Bronchial epithelial cell (primary cell): Measurements from ENCODE around the gene NOL4L. TPM values are rescaled to one million over a fixed set of nuclear protein-coding genes. Genes with fewer than 3 reads are reported as not detected.
"Not testable (repeated sequence)": the region's sequence is repeated elsewhere in the genome, so short reads cannot be mapped to it uniquely, and the experiment has no call there.

Experiments
- DNase-seq: peaks from one replicate; pipeline ENCODE4 v3.0.0-alpha.2; 2010; ENCODE audit warnings: low read depth
- FAIRE-seq: peaks from 2 replicates; lab custom pipeline; 2011; peaks lifted over from hg19 to GRCh38; lab: Jason Lieb, UNC
- H3K27me3 ChIP-seq: 2 replicates; pipeline ENCODE4 v1.5.1; 2011; ENCODE audit warnings: low read length; ENCODE audit not compliant: control insufficient read depth, insufficient read depth
- H3K36me3 ChIP-seq: 2 replicates; pipeline ENCODE4 v1.5.1; 2011; ENCODE audit warnings: low read length; ENCODE audit not compliant: control insufficient read depth, insufficient read depth
- H3K4me3 ChIP-seq: 2 replicates; pipeline ENCODE4 v1.5.1; 2011; ENCODE audit warnings: mild to moderate bottlenecking, low read depth, low read length, control low read depth
- total RNA-seq: library from RNA; depleted of rRNA; stranded (reverse); fragments of >200 nt; gene quantifications from 2 replicates; pipeline ENCODE4 v1.2.1, GENCODE V29; 2014
- TF ChIP-seq, protein P1 (sequence below): IDR thresholded peaks from 2 replicates; pipeline ENCODE4 v1.5.1; 2011; ENCODE audit warnings: mild to moderate bottlenecking, moderate library complexity, low read length, control low read depth, inconsistent platforms; ENCODE audit not compliant: insufficient read depth, severe bottlenecking

Gene NOL4L
- total RNA-seq, 1 donor from 2014 or later: 1.8 TPM

DNA sequence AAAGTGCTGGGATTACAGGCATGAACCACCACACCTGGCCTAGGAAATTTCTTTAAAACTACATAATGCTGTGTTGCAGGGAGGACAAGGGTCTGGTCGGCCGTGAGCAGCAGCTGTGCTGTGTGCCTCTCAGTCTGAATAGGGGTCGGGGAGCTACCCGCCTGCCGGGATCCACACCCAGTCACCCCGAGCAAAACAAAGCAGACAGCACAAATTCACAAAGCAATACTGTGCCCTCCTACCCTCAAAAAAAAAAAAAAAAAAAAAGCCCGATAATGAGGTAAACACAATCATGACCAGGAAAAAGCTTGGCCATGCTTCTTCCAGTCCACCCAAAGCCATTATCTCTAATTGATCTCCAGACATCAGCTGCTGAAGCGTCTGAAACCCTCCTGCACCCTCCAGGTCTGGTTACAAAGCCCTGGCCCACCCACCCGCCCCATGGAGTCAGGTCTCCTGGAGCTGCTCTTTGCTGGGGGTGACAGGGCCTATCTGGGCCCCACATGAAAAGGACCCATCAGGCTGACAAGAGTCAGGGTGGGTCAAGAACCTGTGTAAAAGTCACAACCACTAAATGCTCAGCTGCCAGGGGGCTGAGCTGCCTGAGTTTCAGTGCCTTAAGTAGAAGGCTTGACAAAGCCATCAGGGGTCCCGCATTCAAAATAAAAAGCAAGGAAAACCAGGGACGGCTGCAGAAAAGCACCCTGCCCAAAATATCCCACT, 88.2 kb downstream of the NOL4L start:
- FAIRE-seq (no peak), DNase-seq (no peak)
- no peaks in the 10 kb centered on the region for H3K36me3 ChIP-seq
- H3K27me3 ChIP-seq: no peaks in the 10 kb centered on the region
- TF ChIP-seq, protein P1, sequence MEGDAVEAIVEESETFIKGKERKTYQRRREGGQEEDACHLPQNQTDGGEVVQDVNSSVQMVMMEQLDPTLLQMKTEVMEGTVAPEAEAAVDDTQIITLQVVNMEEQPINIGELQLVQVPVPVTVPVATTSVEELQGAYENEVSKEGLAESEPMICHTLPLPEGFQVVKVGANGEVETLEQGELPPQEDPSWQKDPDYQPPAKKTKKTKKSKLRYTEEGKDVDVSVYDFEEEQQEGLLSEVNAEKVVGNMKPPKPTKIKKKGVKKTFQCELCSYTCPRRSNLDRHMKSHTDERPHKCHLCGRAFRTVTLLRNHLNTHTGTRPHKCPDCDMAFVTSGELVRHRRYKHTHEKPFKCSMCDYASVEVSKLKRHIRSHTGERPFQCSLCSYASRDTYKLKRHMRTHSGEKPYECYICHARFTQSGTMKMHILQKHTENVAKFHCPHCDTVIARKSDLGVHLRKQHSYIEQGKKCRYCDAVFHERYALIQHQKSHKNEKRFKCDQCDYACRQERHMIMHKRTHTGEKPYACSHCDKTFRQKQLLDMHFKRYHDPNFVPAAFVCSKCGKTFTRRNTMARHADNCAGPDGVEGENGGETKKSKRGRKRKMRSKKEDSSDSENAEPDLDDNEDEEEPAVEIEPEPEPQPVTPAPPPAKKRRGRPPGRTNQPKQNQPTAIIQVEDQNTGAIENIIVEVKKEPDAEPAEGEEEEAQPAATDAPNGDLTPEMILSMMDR: no peak
- H3K4me3 ChIP-seq: no peak overlapping the region

DNA sequence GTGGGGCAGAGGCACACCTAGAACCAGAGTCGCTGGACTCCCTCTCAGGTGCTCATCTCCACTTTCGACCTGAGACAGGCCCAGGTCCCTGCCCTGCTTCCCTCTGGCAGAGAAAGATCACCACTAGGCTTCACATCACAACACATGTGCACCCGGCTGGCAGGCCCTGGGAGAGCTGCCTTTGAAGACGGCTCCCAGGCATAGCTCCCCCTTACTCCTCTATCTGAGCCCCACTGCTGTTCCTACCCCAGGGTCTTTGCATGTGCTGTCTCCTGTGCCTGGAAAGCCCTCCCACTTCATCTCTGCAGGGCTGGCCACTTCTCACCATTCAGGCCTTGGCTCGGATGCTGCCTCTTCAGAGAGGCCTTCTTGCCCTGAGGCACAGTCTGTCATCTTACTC, 89.2 kb downstream of the NOL4L start:
- no peaks in the 10 kb centered on the region for H3K36me3 ChIP-seq
- FAIRE-seq: no peak
- no peaks in the 10 kb centered on the region for H3K27me3 ChIP-seq
- no peak overlapping the region for H3K4me3 ChIP-seq
- TF ChIP-seq, protein P1: no peak
- DNase-seq: no peak

DNA sequence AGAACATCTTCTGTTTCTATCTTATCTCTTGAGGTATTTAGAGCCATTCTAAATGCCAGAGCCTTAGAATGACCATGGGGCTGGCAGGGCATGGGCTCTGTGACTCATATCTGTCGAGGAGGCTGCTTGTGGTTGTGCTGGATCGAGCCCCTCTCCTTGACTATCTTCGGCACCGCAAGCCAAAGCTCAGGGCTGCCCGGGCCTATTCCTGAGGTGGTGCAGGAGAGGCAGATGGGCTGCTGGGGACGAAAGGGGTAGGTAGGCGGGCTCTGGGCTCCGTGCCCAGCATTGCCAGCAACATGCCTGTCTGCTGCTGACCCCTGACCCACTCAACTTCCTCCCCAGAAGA, 89.9 kb downstream of the NOL4L start:
- H3K36me3 ChIP-seq: no peaks in the 10 kb centered on the region
- FAIRE-seq: no peak
- TF ChIP-seq, protein P1: no peak
- no peak overlapping the region for H3K4me3 ChIP-seq
- DNase-seq: no peak
- H3K27me3 ChIP-seq: no peaks in the 10 kb centered on the region

DNA sequence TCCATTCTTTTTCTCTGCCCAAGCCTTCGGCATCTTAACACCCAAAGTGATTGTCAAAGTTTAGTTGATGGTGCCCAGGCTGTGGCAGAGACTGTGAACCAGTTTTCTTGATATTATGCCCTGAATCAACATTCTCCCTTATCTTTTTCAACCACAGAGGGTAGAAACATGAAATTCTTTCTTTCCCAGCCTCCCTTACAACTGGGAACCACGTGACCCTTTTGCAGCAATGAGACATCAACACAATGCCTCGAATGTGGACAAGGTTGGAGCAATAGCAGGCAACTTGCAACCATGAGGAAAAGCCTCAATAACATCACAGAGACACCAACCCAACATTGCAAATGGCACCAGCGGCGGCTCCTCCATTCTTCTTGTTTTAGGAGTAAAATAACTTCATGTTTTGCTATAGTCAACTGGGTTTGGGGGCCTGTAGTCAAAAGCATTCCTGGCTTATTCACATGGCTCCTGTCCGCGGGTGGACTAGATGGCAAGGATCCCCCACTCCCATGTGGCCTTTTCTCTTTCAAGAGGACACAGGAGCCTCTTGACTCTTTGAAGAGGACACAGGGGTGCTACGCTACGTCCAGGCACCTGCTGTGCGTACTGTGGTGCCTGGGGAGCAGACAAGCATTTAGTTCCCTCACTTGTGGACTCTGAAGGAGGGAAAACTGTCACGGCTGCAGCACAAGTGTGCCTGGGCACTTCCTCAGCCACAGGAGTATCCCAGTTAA, 90.5 kb downstream of the NOL4L start:
- TF ChIP-seq, protein P1: no peak
- no peak overlapping the region for H3K4me3 ChIP-seq
- DNase-seq (no peak), FAIRE-seq (no peak)
- H3K27me3 ChIP-seq: no peaks in the 10 kb centered on the region
- no peaks in the 10 kb centered on the region for H3K36me3 ChIP-seq

- DNase-seq (no peak), FAIRE-seq (no peak)
- TF ChIP-seq, protein P1: no peak
- no peak overlapping the region for H3K4me3 ChIP-seq
- H3K36me3 ChIP-seq: no peaks in the 10 kb centered on the region
- no peaks in the 10 kb centered on the region for H3K27me3 ChIP-seq
Observed at GRCh38 chr20:32493356-32493755, 91.8 kb downstream of the NOL4L start.

GRCh38 chr20:32491764-32492151, 93.4 kb downstream of the NOL4L start:
- FAIRE-seq, H3K4me3 ChIP-seq, DNase-seq, H3K27me3 ChIP-seq, H3K36me3 ChIP-seq: not testable (repeated sequence)
